Sigmoid colon (tissue), 7 donors: ENCODE results near the gene SF1. TPM values are rescaled to one million over a fixed set of nuclear protein-coding genes. Genes with fewer than 3 reads are reported as not detected.
A peak's percentile ranks its signal among the peaks of the same experiment; 100 is the strongest.

Experiments
- DNase-seq: peaks from one replicate; pipeline ENCODE4 v3.0.0-alpha.2; 2019
- H3K27ac ChIP-seq, 4 donors: fragments of 200-600 bp; sonication (generic); one replicate each; pipeline ENCODE4 v1.5.1; 2016 to 2019; ENCODE audit warnings: mild to moderate bottlenecking in 1 of 4
- H3K27me3 ChIP-seq, 3 donors: fragments of 200-600 bp; sonication (generic); one replicate each; pipeline ENCODE4 v1.5.1; 2019; ENCODE audit warnings: mild to moderate bottlenecking in 1 of 3
- H3K36me3 ChIP-seq, 4 donors: fragments of 200-600 bp; sonication (generic); one replicate each; pipeline ENCODE4 v1.5.1; 2016 to 2019
- H3K4me1 ChIP-seq, 4 donors: fragments of 200-600 bp; sonication (generic); one replicate each; pipeline ENCODE4 v1.5.1; 2017 to 2019
- H3K4me3 ChIP-seq, 4 donors: fragments of 200-600 bp; sonication (generic); one replicate each; pipeline ENCODE4 v1.5.1; 2017 to 2019; ENCODE audit warnings: mild to moderate bottlenecking in 2 of 4, moderate library complexity in 1 of 4
- H3K9me3 ChIP-seq, 4 donors: fragments of 200-600 bp in 3 of 4; sonication (generic) in 3 of 4; one replicate each; pipeline versions ENCODE4 v1.5.1 to v1.6.1; 2013 to 2019
- EP300 ChIP-seq, 4 donors: sonication (generic); formaldehyde crosslinking; IDR thresholded peaks; one replicate each; pipeline ENCODE4 v1.6.1; 2017; ENCODE audit warnings: antibody characterized with exemption in 4 of 4
- POLR2A ChIP-seq, 2 donors: fragments of 450-650 bp; IDR thresholded peaks; one replicate each; pipeline ENCODE4 v1.6.1; 2016; ENCODE audit warnings: antibody characterized with exemption in 2 of 2, mild to moderate bottlenecking in 2 of 2, moderate library complexity in 2 of 2
- POLR2AphosphoS5 ChIP-seq, 4 donors: sonication (generic); formaldehyde crosslinking; IDR thresholded peaks; one replicate each; pipeline ENCODE4 v1.6.1; 2017; ENCODE audit warnings: antibody characterized with exemption in 4 of 4
- WGBS, 2 donors: extraction: QIAGEN DNeasy Blood & Tissue Kit; methylation state at CpG; one replicate each; pipeline ENCODE4 v1.1.7; 2013; 5-methylcytosine and 5-hydroxymethylcytosine counted together
- intact Hi-C: fragments of 100-400 bp; cut with DNase I; formaldehyde crosslinking; loops from one replicate; pipeline ENCODE4 v1.15.1; 2023
- polyA plus RNA-seq, 3 donors: library from polyadenylated mRNA; stranded (reverse); fragments of 200-250 nt; gene quantifications; one replicate each; pipeline ENCODE4 v1.2.3, GENCODE V29; 2013
- total RNA-seq, 4 donors: library from RNA; depleted of rRNA; stranded (reverse); fragments of >200 nt; gene quantifications; one replicate each; pipeline ENCODE4 v1.1.0, GENCODE V29; 2016
- TF ChIP-seq, protein P1 (sequence below), 4 experiments: fragments of 450-650 bp in 3 of 4; fragments of 200-600 bp in 1 of 4; IDR thresholded peaks; one replicate each; pipeline ENCODE4 v1.5.1; 2016 to 2019; ENCODE audit warnings: antibody characterized with exemption in 4 of 4, mild to moderate bottlenecking in 3 of 4, moderate library complexity in 2 of 4
- donor health status: healthy with polysubstance abuse.
- donor health status: Bipolar disorder and iron deficiency.
- donor health status: healthy.

SF1 gene
- total and polyA plus RNA-seq, 7 donors: 36.5 to 381 (median 185) TPM

DNA sequence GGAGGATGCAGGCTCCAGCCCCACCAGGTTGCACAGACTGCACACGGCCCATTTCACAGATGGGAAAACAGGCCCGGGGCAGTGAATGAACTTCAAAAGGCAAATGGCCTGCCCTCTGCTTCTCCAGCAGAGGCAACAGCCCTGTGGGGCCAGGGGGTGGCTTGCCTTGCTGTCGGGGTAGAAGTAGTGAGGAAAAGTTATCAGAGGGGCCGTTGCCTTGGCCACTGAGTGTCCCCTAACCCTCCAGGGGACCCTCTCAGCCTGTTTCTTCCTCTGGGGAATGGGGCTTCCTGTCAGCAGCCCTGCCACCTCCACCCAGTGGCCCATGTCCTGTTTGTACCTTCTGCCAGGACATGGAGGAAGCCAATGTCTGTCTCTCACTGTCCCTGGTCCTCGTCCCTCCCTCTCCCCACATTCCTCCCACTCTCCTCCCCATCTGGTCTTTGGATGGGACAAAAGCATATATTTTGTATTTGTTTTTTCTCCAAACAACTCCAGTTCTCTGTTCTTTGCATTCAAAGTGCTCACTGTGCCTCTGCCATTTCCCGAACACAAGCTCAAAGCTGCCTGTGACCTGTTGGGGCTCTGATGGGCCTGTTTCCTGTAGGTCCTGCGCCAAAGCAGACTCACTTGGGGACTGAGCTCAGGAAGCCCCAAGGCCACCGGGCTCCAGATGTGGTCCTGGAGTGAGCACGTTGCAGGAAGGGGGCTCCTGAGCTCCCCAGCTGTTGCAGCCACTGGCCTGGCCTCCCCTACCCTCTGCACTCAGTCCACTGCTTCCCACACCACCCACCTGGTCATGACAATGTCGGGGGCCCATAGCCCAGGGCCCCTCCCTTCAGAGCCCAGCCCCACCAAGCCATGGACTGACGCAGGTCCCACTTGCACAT is 15.2 kb upstream of the SF1 start:
- Histone ChIP-seq H3K27ac (no peak overlapping the region), H3K36me3 (peaks cover 4 to 50% (median 12%) of the 10 kb centered on the region in 4 donors), H3K4me1 (no peaks in the 10 kb centered on the region), H3K9me3 (no peaks in the 10 kb centered on the region), H3K4me3 (no peak overlapping the region), H3K27me3 (no peaks in the 10 kb centered on the region)
- TF ChIP-seq, protein P1, sequence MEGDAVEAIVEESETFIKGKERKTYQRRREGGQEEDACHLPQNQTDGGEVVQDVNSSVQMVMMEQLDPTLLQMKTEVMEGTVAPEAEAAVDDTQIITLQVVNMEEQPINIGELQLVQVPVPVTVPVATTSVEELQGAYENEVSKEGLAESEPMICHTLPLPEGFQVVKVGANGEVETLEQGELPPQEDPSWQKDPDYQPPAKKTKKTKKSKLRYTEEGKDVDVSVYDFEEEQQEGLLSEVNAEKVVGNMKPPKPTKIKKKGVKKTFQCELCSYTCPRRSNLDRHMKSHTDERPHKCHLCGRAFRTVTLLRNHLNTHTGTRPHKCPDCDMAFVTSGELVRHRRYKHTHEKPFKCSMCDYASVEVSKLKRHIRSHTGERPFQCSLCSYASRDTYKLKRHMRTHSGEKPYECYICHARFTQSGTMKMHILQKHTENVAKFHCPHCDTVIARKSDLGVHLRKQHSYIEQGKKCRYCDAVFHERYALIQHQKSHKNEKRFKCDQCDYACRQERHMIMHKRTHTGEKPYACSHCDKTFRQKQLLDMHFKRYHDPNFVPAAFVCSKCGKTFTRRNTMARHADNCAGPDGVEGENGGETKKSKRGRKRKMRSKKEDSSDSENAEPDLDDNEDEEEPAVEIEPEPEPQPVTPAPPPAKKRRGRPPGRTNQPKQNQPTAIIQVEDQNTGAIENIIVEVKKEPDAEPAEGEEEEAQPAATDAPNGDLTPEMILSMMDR (IDR thresholded peaks at IDR 0.05): no peak
- TF ChIP-seq POLR2AphosphoS5 (IDR thresholded peaks at IDR 0.05) (no peak), POLR2A (IDR thresholded peaks at IDR 0.05) (no peak), EP300 (IDR thresholded peaks at IDR 0.05) (no peak)
- intact Hi-C loops: no loop called here
- WGBS, 2 donors: 67 to 89% methylated on average over 11 of the region's 11 CpGs
- DNase-seq: peak; percentile 69

DNA sequence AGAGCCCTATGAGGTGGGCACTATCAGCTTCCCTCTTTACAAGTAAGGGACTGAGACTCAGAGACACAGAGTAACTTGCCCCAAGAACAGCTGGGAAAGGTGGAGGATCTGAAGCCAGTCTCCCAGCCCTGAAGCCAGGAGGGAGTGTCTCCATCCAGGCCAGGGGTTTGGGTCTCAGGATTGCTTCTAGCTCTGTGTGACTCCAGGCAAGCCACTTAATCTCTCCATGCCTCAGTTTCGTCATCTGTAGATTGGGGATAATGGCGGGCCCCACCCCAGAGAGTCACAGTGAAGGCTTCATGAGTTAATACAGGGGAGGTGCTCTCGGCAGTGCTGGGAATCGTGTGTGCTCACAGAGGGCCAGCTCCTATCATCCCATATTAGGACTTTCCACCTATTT is 14.1 kb upstream of the SF1 start:
- Histone ChIP-seq H3K27ac (no peak overlapping the region), H3K36me3 (peaks cover 4 to 50% (median 12%) of the 10 kb centered on the region in 4 donors), H3K9me3 (no peaks in the 10 kb centered on the region), H3K4me3 (no peak overlapping the region), H3K27me3 (no peaks in the 10 kb centered on the region), H3K4me1 (peaks cover 0 to 7% (median 4%) of the 10 kb centered on the region in 4 donors)
- no peak for DNase-seq
- 94 to 97% methylated on average over 4 of the region's 4 CpGs for WGBS, 2 donors
- TF ChIP-seq, protein P1 (IDR thresholded peaks at IDR 0.05): no peak
- TF ChIP-seq EP300 (IDR thresholded peaks at IDR 0.05) (no peak), POLR2AphosphoS5 (IDR thresholded peaks at IDR 0.05) (no peak), POLR2A (IDR thresholded peaks at IDR 0.05) (no peak)
- intact Hi-C loops: no loop called here

DNA sequence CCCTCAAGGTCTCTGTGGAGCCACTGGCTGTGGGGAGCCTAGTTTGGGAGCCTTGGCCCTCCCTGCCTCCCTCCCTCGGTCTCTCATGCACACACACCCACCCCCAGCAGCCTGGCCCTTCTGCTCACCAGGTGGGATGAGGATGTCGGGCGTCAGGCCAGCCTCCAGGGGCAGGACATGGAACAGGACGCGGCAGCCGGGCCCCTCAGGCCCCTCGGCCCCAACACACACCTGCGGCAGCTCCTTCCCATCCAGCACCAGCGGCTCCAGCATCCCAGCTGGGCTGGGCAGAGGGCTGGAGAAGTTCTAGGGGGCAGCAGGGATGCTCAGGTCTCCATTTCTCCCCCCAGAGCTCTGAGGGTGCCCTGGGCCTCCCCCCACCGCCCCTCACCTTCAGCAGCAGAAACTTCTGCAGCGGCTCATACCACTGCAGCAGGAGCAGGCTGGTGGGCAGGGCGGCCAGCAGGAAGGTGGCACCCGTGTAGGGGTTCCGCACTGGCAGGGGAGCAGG is 13.5 kb upstream of the SF1 start:
- peaks cover 0 to 44% (median 10%) of the 10 kb centered on the region in 4 donors for H3K36me3 ChIP-seq
- no peaks in the 10 kb centered on the region for H3K27me3 ChIP-seq
- WGBS, 2 donors: 95 to 97% methylated on average over 14 of the region's 14 CpGs
- H3K9me3 ChIP-seq: no peaks in the 10 kb centered on the region
- DNase-seq: peak; percentile 64
- no peak overlapping the region for H3K4me3 ChIP-seq
- intact Hi-C loops: no loop called here
- TF ChIP-seq EP300 (IDR thresholded peaks at IDR 0.05) (no peak), POLR2A (IDR thresholded peaks at IDR 0.05) (no peak)
- H3K27ac ChIP-seq: no peak overlapping the region
- H3K4me1 ChIP-seq: peaks cover 0 to 9% (median 6%) of the 10 kb centered on the region in 4 donors

DNA sequence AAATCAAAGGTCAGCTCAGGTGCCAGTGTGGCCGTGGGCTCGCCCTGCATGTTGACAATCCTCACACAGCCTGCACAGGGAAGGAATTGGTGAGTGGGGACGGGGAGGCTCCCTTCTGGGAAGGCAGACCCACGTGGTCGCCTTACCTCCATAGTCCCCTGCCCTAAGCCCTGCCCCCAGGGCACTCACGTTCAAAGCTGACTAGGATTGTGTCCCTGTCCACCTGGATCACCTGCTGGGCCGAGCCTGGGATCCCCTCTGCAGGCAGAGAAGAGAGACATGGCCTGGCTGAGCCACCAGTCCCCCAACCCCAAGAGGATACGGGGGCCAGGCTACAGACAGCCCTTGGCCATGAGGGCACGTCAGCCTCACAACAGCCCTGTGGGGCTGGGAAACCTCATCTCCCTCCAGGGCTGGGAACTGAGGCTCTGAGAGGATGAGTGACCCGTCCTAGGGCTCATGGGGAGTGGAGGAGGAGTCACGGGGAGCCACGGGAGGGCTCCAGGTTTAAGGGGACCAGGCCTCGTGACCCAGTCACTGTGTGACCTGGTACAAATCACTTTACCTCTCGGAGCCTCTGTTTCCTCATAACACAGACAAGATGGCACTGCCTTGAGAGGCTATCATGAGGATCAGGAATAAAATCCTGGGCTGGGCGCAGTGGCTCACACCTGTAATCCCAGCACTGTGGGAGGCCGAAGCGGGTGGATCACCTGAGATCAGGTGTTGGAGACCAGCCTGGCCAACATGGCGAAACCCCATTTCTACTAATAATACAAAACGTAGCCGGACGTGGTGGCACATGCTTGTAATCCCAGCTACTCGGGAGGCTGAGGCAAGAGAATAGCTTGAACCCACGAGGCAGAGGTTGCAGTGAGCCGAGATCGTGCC is 12.1 kb upstream of the SF1 start:
- intact Hi-C loops: no loop called here
- 88 to 93% methylated on average over 25 of the region's 25 CpGs for WGBS, 2 donors
- H3K9me3 ChIP-seq: no peaks in the 10 kb centered on the region

More for the DNA sequence above, 12.1 kb upstream of the SF1 start:
- no peak overlapping the region for H3K4me3 ChIP-seq
- H3K27ac ChIP-seq: no peak overlapping the region
- TF ChIP-seq, protein P1 (IDR thresholded peaks at IDR 0.05): no peak
- no peak for TF ChIP-seq EP300 (IDR thresholded peaks at IDR 0.05)
- no peak for TF ChIP-seq POLR2AphosphoS5 (IDR thresholded peaks at IDR 0.05)
- no peak for TF ChIP-seq POLR2A (IDR thresholded peaks at IDR 0.05)
- peak; percentile 59 for DNase-seq
- peaks cover 0 to 30% (median 6%) of the 10 kb centered on the region in 4 donors for H3K36me3 ChIP-seq
- peaks cover 0 to 9% (median 6%) of the 10 kb centered on the region in 4 donors for H3K4me1 ChIP-seq
- no peaks in the 10 kb centered on the region for H3K27me3 ChIP-seq
